Stomach (tissue), 4 donors: ENCODE results near the gene OBSCN.

Source experiments
- CTCF ChIP-seq, 7 experiments: fragments of 450-650 bp in 4 of 7; fragments of 200-600 bp in 3 of 7; sonication (generic) in 3 of 7; IDR thresholded peaks; one replicate each; pipeline ENCODE4 v1.5.1; 2016 to 2019; ENCODE audit warnings: antibody characterized with exemption in 7 of 7, control low read depth in 2 of 7, mild to moderate bottlenecking in 1 of 7
- EP300 ChIP-seq: sonication (generic); formaldehyde crosslinking; IDR thresholded peaks from one replicate; pipeline ENCODE4 v1.6.1; 2017; ENCODE audit warnings: antibody characterized with exemption
- POLR2A ChIP-seq, 4 donors: fragments of 450-650 bp; IDR thresholded peaks; one replicate each; pipeline ENCODE4 v1.6.1; 2016; ENCODE audit warnings: antibody characterized with exemption in 4 of 4, control low read depth in 2 of 4, mild to moderate bottlenecking in 1 of 4, moderate library complexity in 1 of 4
- POLR2AphosphoS5 ChIP-seq, 3 donors: sonication (generic); formaldehyde crosslinking; IDR thresholded peaks; one replicate each; pipeline ENCODE4 v1.6.1; 2016; ENCODE audit warnings: antibody characterized with exemption in 3 of 3

- TF ChIP-seq CTCF (IDR thresholded peaks at IDR 0.05): no peak
- TF ChIP-seq POLR2AphosphoS5 (IDR thresholded peaks at IDR 0.05): no peak
- no peak for TF ChIP-seq EP300
- no peak for TF ChIP-seq POLR2A (IDR thresholded peaks at IDR 0.05)
Measured at GRCh38 chr1:228214921-228215662, 7.2 kb downstream of the OBSCN start.
